ENCODE data around the gene ACADSB.

DNA sequence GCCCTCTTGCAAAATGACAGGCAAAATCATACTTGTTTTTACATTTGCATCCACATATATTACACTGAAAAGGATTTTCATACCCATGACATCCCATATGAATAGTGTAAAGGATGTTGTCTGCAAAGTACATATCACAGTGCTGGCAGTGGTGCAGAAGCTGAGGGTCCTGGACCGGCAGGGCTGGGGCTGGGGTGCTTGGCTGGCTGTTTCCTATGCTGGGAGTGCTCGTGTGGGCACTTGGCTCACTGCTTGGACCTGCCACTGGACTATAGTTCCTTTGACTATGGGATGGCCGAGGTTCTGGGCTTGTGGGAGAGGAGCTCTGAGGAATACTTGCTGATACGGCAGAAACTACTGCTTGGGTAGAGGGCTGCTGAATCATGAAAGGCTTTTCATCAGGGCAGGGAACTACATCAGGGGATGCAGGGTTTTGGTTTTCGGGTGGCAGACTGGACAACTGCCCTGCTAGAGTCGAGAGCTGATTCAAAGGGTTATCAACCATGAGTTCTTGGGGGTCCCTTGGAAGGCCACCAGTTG, 14.9 kb upstream of the ACADSB start:
- TF ChIP-seq, protein P1, sequence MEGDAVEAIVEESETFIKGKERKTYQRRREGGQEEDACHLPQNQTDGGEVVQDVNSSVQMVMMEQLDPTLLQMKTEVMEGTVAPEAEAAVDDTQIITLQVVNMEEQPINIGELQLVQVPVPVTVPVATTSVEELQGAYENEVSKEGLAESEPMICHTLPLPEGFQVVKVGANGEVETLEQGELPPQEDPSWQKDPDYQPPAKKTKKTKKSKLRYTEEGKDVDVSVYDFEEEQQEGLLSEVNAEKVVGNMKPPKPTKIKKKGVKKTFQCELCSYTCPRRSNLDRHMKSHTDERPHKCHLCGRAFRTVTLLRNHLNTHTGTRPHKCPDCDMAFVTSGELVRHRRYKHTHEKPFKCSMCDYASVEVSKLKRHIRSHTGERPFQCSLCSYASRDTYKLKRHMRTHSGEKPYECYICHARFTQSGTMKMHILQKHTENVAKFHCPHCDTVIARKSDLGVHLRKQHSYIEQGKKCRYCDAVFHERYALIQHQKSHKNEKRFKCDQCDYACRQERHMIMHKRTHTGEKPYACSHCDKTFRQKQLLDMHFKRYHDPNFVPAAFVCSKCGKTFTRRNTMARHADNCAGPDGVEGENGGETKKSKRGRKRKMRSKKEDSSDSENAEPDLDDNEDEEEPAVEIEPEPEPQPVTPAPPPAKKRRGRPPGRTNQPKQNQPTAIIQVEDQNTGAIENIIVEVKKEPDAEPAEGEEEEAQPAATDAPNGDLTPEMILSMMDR (IDR thresholded peaks at IDR 0.05; ENCODE audit: low read depth, low read length): no peak
- TF ChIP-seq MYC (IDR thresholded peaks at IDR 0.05; ENCODE audit: low read depth, low read length) (no peak), POLR2A (IDR thresholded peaks at IDR 0.05; ENCODE audit: extremely low read depth, insufficient read length) (no peak)

All from NB4 (cell line).